Measurements from ENCODE around the gene LTBP2.

LTBP2 gene

GRCh38 chr14:74611650-74612349, at the start of gene LTBP2:
LTBP2 (minus strand) TSS chr14:74612237; CDS start chr14:74611944, 293 bp downstream.
- DNase-seq (ENCODE audit: low read depth): no peak

- no peak for DNase-seq (ENCODE audit: low read depth)
Measured at GRCh38 chr14:74660863-74661262, 48.8 kb upstream of the LTBP2 start.

DNA sequence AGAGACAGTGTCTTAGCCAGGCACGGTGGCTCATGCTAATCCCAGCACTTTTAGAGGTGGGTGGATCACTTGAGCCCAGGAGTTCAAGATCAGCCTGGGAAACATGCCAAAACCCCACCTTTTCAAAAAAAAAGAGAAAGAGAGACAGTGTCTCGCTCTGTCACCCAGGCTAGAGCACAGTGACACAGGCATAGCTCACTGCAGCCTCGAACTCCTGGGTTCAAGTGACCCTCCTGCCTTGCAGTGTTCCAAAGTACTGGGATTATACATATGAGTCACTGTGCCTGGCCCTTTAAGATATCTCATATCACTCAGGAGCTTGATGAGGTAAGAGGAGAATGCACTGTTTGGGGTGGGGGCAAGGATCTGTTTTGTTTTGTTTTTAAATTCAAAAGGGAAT, 48.1 kb upstream of the LTBP2 start:
- no peak for DNase-seq (ENCODE audit: low read depth)

DNA sequence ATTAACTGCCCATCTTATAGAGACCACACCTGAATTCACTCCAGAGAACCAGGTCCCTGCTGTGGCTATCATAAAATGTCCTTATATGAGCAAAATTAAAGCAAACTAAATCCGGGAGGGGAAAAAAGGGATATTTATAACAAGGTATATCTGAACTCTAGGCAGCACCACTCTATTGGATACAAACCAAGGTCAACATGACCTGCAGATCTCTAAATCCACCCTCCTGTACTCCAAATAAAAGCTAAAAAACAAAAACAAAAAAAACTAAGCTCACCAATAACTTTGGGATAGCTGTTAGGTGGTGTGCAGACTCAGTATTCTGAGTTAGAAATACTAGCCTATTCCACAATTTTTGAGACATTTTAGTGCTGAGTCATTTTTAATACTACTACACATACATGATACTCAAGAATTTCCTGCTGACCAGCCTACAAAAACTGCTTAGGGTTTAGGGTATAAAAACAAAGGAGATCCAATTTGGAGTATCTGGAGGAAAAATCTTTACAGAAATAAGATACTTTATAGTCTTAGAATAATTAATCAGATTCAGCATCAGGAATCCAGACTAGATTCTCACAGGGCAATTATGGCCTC, 46.6 kb upstream of the LTBP2 start:
- DNase-seq (ENCODE audit: low read depth): no peak

DNA sequence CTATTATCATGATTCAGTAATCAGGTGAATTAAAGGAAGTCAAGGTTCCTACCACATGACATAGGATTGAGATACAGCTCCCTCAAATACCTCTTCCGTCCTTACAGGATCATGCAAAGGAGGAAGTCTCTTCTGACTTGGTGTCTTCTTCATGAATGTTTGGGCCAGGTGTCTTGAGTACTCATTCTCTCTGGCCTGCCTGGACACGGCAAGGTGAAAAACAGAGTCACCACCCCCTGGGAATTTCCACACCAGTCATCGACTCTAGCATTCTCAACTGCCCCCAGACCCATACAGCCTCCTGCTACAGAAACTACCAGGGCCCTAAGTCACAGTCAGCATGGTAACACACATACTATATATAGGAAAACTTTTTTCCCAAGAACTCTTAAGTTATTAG, 44.9 kb upstream of the LTBP2 start:
- no peak for DNase-seq (ENCODE audit: low read depth)

GRCh38 chr14:74655599-74656395, 43.8 kb upstream of the LTBP2 start:
- no peak for DNase-seq (ENCODE audit: low read depth)

DNA sequence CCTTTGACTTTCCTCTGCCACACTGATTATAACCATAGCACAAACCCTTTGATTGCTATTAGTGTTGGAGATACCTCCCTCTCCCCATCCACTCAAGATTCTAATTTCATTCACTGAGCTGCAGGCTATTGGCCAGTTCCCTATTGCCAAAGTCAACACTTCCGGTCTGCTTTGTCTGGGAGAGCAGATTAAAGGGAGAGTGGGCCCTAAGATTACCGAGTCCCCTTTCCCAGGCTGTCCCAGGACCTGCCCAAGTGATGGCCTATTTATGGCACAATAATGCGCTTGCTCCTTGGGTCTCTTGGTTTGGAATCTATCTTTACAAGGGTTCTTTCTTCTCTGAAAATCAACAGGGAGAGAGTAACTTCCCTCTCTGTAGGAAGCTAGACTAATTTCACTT, 42.9 kb upstream of the LTBP2 start:
- DNase-seq (ENCODE audit: low read depth): no peak

GRCh38 chr14:74653386-74654138, 41.5 kb upstream of the LTBP2 start:
- DNase-seq (ENCODE audit: low read depth): no peak

DNA sequence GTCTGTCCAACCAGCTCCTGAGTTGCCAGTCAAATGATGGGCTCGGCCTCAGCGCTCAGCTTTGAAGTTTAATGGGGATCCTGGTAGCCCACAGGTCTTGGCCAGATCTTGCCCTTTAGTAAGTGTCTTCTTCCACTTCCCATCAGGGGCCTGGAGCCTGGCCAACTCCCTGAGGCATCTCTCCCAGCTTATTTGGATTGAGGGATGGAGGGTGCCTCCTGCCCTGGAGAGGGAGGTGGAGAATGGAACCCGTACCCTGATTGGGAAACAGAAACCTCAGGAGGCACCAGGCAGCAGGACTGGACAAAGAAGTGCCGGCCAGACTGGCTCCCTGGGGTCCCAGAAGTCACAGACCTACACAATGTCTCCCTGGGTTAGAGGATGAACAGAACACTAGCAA, 40.5 kb upstream of the LTBP2 start:
- DNase-seq (ENCODE audit: low read depth): no peak

GRCh38 chr14:74650927-74651686, 39.1 kb upstream of the LTBP2 start:
- no peak for DNase-seq (ENCODE audit: low read depth)

DNA sequence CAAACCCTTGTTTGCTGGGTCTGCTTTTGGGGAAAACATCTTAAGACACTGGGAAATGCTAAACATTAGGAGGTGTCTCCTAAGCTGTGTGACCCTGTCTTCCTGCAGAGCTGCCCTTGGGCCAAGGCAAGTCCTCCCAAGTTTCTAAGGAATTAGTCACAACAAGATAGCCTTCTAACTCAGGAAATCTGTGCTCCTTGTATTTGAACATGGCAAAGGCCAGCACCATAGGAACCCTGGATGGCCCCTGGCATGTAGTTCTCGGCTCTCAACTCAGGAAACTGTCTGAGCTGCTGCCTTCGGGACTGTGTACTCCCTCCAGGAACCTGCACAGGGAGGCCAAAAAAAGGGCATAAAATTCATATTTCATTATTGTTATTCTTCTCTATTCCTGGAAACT, 37.6 kb upstream of the LTBP2 start:
- DNase-seq (ENCODE audit: low read depth): no peak

DNA sequence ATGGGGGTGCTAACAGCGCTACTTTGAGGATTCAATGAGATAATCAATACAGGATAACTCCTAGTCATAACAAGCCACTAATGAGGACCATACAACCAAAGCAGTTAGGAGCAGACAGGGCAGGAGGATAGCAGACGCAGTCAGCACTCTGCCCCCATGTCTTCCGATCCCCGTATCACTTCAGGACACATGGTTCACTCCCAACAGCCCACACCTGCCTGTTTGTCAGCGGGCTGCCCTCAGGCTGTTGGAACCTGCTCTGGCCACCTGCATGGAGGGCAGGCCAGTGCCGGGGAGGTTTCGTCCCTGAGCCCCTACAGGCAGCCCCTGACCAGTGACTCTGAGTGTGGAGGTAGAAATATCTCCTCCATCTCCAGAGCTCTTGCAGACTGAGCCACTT, 37.1 kb upstream of the LTBP2 start:
- DNase-seq (ENCODE audit: low read depth): no peak

DNA sequence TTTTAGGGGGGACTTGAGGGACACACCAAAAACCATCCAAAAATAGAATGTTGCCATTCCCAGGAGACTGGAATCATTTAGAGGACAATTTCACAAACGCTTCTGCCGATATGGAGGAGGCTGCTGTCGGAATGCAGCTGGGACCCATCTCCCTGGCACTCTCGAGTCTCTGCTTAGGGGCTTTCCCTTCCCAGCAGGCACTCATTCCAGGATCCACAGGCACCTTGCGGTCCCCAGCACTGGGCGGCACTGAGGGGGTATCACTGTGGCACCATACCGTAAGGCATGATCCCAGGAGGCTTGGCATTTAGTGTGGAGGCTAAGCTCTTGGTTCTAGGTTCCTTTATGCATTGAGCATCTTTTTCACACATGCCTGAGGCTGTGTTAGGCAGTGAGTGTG, 36.6 kb upstream of the LTBP2 start:
- no peak for DNase-seq (ENCODE audit: low read depth)

- DNase-seq (ENCODE audit: low read depth): no peak
Measured at GRCh38 chr14:74647678-74648461, 35.8 kb upstream of the LTBP2 start.

DNA sequence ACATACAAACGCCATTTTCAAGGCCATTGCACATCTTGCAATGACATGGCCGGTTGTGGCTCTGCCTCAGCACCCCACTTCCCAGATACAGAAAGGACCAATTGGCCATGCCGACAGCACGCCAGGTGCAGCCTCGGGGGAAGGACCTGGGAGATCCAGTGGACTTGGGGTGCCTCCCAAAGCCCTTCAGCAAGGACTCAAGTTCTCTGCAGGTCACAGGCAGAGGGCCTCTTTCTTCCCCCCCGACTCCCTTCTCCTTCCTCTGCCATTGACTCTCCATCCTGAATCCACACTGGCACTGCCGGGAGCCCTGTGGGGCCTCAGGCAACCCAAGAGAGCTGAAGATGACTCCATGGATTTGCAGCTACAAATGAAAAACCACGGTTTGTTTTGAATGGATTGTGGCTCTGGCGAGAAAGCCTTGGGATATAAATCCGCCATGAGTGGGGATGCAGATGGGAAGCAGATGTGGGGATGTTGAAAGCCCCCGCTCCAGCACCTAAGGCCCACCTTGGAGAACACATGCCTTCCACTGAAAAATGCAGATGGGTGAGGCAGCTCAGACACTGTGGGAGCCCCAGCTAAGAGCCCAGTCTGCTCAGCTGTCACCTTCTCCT, 35.1 kb upstream of the LTBP2 start:
- DNase-seq (ENCODE audit: low read depth): no peak

GRCh38 chr14:74645756-74646470, 33.9 kb upstream of the LTBP2 start:
- no peak for DNase-seq (ENCODE audit: low read depth)

- DNase-seq (ENCODE audit: low read depth): no peak
Measured at GRCh38 chr14:74645244-74645643, 33.2 kb upstream of the LTBP2 start.

- DNase-seq (ENCODE audit: low read depth): no peak
Measured at GRCh38 chr14:74641601-74642391, 29.8 kb upstream of the LTBP2 start.

DNA sequence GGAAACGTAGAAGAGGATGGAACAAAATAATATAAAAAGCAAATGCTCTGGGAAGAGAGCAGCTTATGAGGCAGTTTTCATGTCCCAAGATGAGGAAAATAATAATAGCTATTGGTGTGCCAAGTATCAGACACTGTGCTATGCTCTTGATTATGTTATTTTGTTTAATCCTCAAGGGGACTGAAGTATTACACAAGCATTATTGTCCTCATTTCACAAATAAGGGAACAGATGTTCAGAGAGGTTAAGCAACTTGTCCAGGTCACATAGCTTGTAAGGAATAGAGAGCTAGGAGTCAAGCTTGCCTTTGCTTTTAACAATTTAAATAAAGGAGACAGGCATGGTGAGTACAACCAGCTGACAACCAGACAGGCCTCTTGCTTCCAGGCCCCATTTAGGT, 26.9 kb upstream of the LTBP2 start:
- no peak for DNase-seq (ENCODE audit: low read depth)

Measured in activated T-cell treated with anti-CD3 and anti-CD28 coated beads for 48 hours (primary cell).